ENCODE measurements around the gene ZDHHC14.

The ZDHHC14 gene

DNA sequence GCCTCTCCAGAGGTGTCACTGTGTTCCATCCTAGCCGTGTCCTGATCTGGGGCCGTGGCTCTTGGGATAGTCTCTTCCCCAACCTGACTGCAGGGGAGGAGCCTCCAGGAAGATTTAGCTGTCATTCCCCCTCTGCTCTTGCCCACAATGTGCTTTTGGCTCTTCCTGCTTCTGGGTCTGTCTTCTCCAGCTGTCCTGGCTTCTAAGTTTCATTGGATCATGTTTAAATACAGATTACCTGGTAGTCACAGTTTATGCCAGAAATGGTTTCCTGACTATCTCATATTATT, 139.1 kb downstream of the ZDHHC14 start:
- DNase-seq, result no peak

DNA sequence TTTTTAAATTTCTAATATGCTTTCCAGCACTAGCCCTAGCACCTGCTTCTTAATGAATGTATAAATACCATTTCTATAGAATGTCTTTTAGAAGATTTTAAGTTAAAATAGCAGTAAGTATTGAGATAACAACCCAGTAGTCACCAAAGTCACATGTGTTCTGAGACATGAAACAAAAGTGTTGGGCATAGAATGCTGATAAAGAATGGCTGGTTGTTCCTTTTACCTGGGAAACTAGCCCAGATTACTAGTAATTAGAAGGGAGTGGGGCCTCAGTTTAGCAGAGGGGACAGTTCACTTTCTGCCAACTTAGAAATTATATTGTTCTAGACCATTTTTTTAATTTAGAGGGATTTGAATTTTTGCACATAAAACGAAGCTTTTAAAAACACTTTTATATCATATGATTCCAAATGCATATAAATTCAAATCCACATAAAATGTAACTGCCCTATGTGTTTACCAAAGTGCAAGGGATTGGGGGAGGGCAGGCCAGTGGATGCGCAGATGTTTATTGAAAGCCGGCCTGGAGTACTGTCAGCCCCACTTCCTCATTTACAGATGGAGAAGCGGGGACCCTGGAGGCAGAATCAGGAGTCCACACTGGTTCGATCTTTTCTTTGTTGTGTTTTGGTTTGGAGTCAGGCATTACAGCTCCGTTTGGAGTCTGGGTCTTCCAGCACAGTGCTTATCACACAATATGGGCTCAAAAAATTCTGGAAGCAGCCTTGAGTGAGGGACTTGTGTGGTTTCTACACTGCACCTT, 139.8 kb downstream of the ZDHHC14 start:
- DNase-seq, result no peak

DNA sequence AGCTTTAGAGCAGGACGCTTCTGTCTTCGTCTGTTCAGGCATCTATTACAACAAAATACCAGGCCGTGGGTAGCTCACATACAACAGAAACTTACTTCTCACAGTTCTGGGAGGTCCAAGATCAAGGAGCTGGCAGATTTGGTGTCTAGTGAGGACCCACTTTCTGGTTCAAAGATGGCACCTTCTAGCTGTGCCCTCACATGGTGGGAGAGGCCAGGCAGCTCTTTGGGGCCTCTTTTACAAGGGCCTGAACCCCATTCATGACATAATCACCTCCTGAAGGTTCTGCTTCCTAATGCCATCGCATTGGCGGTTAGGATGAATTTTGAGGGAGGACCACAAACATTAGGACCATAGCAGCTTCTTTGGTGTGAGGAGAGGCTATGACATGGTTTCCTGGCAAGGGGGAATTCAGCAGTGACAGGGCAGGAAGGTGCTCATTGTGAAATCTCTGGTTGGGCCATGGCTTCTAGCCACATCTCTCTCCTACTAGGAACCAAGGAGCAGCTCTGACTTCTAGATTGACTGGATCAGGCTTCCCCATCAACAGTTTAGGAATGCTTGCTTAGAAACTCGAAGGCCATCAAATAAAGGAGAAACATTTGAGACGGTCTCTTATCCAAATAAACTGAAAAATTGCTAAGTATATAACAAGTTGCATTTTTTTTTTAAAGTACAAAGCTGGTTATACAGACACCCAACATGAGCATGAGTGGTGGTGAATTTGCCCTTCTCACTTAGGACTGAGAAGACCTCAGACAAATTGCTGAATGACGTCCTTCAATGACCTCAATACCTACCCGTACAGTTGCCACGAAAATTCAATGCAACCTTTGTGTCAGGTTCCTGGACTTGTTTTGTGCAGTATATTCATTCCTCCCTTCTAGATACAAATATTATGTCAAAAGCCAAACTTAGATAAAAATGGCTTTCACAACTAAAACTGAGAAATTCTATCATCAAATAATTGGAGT, 140.7 kb downstream of the ZDHHC14 start:
- DNase-seq, result peak; percentile 30

DNA sequence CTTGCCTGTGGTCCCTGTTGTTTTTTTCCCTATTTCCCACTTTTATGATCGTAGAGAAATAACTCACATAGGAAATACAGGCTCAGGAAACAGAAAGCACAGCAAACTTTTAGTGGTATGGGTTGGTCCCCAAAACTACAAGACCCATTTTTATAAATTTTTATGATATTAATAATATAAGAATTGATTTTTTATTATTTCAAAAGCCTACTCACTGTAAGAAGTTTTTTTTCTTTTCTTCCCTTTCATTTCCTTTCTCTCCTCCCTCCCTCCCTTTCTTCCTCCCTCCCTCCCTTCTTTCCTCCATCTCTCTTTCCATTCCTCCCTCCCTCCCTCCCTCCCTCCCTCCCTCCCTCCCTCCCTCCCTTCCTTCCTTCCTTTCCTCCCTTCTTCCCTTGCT, 141.5 kb downstream of the ZDHHC14 start:
- no peak for DNase-seq

DNA sequence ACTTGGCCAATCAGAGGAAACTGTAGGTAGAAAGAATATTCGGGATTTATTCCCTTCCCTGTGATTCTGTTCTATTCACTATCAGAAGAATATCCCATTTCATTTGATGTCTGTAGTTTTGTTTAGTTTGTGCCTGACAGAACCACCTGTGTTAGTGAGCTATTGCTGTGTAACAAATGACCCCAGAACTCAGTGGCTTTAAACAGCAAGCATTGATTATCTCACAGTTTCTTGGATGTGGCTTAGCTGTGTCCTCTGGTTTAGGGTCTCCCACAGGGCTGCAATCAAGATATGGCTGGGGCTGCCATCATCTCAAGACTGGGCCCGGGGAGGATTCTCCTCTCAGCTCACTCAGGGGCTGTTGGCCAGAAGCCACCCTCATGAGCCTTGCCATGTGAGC, 143.7 kb downstream of the ZDHHC14 start:
- no peak for DNase-seq

DNA sequence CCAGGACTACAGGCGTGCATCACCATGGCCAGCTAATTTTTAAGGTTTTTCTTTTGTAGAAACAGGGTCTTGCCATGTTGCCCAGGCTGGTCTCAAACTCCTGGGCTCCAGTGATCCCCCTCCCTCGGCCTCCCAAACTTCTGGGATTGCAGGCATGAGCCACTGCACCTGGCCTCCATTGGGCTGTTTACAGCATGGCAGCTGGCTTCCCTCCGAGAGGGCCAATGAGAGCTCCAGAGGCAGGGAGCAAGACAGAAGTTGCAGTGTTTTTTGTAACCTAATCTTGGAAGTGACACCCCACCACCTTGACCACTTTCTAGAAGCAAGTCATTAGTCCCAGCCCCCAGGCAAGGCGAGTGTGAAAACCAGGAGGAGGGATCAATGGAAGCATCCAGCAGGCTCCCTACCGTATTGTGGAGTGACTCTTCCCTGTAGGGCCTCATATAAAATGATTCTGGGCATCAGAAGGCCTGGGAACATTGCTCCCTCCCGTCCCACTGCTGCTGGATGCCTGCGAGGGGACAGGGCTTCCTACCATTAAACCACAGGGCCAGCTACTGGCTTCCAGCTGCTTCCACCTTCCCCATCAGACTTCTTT, 144.4 kb downstream of the ZDHHC14 start:
- no peak for DNase-seq

DNA sequence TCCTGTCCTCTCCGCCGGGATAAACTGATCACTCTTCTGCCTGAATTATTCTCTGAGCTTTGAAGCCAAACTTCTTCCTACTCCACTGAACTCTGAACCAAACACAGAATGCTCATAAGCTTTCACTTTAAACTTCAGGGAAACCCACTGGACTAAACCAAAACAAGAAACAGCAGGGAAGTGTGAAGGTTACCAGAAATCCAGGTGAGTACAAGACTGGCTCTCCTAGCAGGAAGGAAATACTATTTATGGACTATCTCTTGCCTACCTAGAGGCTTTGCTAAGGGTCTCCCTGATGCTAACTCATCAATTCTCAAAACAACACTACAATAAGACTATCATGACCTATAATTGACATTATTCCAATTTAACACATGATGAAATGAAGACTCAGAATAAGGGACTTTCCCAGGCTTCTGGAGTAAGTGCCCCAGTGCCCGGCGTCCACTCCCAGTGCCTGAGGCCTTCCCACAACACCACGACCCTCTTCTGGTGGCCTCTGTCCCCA, 145.0 kb downstream of the ZDHHC14 start:
- no peak for DNase-seq

DNA sequence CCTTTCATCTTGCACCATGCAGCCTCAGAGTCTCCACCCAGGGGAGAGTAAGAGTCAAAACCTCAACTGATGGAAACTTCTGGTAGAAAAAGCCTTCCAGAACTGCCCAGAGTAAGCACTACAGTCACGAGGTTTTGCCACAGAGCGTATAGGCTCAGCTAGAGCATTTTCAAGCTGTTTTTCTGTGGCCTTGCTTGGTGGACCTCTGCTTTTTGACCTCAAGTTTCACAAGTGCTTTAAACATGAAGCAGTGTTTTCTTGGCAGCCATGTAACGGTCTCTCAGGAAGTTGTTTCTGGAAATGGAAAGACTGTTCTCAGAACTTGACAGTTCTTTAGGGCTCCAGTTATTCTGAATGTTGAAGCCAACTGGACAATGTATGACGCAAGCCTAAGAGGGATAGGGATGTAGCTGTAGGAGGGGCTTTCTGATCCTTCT, 146.5 kb downstream of the ZDHHC14 start:
- no peak for DNase-seq

DNA sequence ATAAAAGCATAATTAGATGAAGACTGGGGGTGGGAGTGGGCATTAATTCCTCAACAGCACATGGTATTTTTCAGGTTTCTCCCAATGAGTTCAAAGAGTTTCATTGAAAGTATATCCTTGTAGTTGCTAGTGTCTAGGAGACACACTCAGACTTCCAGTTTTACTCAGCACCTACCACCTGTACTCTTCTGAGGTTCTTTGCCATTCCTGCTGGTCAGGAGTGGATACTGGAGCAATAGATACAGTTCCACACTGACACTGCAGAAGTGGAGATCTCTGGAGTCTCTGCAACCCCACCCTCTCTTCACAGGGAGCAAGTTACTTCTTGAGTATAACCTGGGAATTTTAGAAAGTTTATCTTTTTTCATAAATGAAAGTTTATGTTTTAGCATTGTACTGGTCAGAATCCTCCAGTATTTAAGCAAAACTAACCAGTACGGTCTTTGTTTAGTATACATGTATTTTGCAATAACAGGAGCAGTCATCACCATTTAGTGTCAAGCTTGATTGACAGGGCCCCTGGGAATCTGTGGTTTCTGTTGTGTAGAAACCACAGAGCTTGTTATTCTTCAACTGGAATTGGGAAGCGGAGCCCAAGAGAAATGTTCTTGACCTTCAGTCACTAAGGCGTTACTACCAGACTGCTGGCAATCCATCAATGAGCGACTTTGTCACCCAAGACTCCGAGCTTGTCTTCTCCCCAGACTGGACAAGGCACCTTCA, 148.1 kb downstream of the ZDHHC14 start:
- no peak for DNase-seq

DNA sequence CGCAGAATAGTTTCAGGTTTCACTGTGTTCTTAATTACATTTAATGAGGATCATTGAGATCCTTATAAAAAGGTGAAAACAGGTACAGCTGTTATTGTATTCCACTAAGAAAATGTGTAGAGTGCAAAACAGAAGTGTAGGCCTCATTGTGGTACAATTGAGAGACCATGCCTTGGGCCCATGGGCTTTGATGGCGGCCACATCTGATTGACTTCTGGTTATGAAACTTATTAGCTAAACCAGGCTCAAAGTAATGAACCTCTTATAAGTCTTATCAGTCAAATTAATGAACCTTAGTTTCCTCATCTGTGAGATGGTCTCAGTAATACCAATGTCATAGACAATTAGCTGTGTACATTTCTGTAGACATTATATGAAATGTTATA, 148.7 kb downstream of the ZDHHC14 start:
- no peak for DNase-seq

DNA sequence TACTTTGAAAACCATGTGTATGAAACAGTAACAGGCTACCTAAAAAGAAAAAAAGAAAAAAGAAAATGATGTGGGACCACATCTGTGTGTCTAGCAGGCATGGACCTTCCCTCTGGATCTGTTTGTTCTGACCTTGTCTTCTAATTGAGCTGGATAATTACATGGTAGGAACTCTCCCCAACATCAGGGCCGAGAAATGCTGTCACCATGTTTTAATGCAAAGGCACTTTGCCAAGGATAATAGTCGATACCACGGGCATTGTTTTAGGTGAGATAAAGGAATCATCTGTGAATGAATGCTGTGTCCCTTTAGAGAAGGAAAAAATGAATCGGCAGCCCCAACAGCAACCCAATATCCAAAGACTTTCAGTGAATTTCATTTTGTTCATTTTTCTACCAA, 149.1 kb downstream of the ZDHHC14 start:
- no peak for DNase-seq

DNA sequence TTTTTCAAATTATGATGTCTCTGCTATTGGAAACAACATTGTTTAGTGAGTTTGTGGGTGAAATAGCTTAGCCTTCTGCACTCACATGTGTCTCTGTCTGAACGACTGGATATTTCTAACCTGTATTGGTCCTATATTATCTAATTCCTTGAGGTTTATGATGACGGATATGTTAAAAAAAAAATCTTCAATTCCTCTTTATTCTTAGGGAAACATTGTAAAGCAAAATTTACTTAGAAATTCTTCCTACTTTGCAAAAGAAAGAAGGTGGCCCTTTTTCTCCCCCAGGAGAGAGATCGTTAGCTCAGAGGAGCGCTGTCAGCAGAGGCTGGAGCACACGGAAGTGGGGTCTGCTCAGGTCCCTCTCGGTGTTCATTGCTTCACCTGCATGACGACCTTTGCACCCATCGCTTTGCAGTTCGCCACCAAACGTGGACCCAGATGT, 149.8 kb downstream of the ZDHHC14 start:
- DNase-seq, result no peak

DNA sequence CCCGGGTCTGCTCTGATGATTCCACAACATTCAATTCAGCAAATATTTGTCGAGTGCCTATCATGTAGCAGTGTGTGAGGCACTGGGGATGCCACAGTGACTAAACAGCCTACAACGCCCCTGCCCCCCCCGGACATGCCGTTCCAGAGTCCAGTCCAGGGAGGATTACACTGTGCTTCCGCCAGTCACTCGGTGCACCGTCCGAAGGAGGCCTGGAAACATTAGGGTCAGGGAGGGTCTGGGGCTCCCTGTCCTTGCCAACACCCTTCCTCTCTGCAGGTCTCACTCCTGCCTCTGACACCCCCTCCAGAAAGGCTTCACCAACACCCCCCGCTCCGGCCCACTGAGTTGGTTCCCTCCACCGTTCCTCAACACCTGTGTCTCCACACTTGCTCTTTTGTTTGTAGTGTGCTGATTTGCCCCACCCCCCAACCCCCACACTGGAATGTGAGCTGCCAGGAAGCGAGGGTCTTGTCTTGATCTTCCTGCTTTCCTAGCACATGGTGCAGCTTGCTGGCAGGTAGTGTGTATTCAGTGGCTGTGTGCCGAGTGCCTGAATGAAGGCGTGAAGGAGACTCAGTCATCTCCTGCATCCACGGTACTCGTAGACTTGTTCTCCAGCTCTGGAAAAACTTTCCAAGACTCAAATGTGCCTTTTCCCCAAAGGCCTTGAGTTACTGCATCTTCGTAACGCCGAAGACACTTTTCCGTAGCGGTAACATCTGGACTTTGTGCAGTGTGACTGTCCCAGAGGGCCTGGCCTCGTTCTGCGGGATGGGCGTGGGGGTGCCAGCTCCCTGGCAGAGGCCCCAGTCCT, 150.4 kb downstream of the ZDHHC14 start:
- DNase-seq, result no peak

DNA sequence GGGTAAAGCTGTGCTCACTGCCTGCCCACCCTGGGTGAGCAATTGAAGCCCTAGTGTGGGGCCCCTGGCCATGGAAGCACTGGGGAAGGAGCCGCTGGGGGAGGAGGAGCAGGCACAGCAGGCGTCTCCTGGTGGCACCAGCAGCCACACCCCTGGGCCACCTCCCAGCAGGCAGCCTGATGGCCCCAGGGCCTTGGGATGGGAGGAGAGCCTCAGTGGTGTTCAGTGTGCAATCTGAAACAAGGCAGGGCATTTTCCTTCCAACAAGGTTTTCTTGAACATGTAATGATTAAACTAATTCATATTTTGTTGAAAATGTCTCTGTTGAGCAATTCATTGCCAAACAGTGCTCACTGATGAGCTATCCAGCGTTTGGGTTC, 151.0 kb downstream of the ZDHHC14 start:
- no peak for DNase-seq

DNA sequence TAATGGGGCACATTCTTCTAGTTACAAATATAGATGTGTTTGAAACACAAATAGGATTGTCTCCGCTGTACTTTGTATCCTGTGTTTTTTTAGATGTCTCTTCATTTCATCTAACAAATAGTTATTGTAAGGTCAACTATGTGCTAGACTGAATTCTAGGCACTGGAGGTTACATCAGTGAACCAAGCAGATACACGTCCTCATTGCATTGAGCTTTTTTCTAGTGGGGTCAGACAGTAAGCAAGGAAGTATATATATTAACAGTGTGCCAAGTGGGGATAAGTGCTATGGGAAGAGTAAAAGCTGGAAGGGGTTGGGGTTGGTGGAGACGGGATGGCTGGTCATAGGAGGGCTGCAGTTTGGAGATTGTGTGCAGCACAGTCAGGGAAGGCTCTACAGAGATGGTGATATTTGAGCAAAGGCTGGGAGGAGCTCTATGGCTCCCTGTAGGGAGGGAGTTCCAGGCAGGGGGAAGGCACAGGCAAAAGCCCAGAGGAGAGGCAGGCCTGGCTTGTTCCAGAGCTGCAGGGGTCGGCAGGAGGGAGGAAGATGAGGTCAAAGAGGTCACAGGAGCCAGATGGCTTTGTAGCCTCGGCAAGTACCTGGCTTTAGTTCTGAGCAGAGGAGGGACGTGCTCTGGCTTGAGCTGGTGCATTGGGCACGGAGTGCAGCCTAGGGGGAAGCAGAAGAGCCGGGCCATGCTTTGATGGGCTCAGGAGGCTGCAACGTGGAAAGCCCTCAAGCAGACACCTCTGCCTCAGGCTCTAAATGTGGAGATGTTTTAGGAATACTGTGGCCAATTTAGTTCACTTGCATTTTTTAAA, 152.3 kb downstream of the ZDHHC14 start:
- no peak for DNase-seq

DNA sequence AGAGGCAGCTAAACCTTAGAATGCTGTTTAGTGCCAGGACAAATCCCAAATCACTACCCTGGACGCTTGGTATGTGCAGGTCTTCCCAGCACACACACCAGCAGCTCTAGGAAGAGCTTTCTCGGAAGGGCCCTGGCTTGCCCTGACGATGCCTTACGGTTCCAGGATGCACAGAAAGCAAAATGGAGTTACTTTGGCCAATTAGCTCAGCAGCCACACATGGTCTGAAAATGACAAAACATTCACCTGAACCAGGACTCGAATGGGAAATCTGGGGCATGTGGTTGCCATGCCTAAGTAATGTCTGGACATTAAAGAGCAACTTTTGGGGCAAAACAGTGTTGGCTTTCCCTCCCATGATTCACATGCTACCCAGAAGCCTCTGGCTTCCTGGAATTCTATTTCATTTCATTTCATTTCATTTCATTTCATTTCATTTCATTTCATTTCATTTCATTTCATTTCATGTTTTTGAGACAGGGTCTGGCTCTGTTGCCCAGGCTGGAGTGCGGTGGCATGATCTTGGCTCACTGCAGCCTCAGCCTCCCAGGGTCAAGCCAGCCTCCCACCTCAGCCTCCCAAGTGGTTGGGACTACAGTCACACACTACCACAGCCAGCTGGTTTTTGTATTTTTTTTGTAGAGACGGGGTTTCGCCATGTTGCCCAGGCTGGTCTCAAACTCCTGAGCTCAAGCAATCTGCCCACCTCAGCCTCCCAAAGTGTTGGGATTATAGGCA, 153.3 kb downstream of the ZDHHC14 start:
- DNase-seq, result no peak

DNA sequence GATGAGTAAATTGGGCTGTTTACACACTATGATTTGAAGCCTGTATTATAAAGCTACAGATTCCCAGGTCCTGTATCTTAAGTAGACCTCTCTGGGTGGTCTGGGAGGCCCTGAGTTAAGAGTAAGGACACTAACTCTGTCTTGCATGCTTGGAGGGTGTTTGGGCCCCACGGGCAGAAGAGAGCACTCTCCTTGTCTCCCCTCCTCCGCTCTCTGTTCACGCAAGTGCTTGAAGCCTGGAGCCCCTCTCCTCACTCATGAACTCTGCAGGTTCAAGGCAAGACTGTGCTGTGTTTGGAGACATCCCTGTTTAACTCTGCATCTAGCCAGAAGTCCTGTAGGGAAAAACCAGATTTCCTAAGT, 154.0 kb downstream of the ZDHHC14 start:
- DNase-seq, result no peak

DNA sequence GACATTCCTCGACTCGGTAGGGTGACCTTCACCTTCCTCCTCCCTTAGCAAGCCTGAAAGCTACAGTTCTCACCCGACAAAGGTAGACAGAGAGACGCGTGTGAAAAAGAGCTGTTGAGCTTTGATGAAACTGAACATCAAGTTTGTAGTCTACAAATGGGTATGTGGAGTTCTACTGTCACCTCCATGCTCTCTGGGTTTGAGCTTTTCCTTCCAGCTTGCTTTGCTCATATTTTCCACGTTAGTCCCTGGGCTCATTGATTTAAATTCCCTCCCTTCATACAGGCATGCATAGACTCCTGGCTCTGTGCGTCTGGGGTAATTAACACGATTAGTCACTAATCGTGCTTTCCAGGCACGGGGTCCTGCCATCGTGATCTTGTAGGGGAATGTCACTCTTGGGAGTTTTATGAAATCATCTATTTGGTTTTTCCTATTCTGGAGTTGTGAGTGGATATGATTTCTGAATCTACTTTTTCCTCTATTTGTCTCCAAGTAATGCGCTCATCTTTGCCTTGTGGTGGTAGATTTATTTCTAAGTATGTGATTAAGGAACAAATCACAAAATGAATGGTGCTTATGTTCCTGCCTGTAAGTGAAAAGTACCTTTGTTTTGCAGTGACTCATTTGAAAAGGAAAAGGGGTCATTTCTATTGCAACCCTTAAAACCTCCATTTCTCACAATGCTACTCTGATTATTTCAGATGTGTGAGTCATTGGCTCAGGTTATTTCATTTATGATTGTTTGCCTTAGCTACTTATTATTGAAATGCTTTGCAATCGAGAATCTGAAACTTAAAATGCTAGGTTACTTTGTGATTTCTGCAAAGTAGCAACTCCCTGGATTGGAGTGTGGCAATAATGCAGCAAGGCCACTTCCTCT, 154.6 kb downstream of the ZDHHC14 start:
- DNase-seq, result no peak

DNA sequence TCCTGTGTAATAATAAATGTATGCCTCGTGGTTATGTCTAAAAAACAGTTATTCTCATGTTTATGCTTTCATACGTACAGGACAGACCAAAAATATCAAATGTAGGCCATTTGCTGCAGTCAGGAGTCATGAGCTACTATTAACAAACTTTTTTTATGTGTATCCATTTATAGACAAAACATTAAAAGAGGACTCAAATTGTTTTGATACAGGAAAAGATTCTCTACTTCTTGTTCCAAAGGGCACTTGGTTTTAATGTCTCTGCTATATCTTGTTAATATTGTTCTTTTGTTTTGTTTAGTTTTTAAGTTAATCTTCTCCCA, 155.2 kb downstream of the ZDHHC14 start:
- no peak for DNase-seq

DNA sequence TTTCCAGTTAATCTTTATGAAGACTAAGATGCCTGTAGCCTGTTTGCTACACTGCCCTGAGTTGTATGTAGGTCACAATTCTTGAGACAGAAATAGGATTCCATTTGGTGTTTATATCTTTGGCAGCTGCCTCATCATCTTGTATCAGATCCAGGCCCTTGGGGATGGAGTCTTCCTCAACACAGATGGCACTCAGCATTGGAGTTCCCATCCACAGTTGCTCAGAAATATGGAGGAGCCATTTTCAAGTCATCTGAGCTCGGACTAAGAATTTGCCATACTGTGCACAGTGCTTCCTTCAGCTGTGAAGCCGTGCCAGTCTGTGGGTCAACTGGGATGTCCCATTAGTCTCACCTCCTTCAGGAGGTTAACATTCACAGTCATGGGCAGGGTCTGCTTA, 156.6 kb downstream of the ZDHHC14 start:
- DNase-seq, result no peak

Data from CD4-positive, alpha-beta T cell treated with Interleukin-15 for 1 hour (primary cell).